ENCODE measurements around the gene CECR2.

Gene CECR2

GRCh38 chr22:17438026-17438425 lies 68.8 kb downstream of the CECR2 start:
- H3K27ac ChIP-seq = no peak overlapping the region

GRCh38 chr22:17441326-17441725 lies 72.1 kb downstream of the CECR2 start:
- Histone ChIP-seq H3K27ac (no peak overlapping the region), H3K36me3 (no peaks in the 10 kb centered on the region), H3K9me3 (no peaks in the 10 kb centered on the region), H3K4me3 (no peak overlapping the region), H3K4me1 (no peaks in the 10 kb centered on the region), H3K27me3 (peaks cover 0 to 9% of the 10 kb centered on the region in 2 donors)
- intact Hi-C loops (cut with DNase I; ENCODE audit: low total_unique reads) = no loop called here
- TF ChIP-seq CTCF (IDR thresholded peaks at IDR 0.05) = no peak
- DNase-seq = no peak

More at GRCh38 chr22:17438026-17438425, 68.8 kb downstream of the CECR2 start:
- intact Hi-C loops (cut with DNase I; ENCODE audit: low total_unique reads) = no loop called here
- H3K9me3 ChIP-seq = no peaks in the 10 kb centered on the region
- peaks cover 0 to 4% of the 10 kb centered on the region in 2 donors for H3K27me3 ChIP-seq
- no peak for TF ChIP-seq CTCF (IDR thresholded peaks at IDR 0.05)
- no peaks in the 10 kb centered on the region for H3K4me1 ChIP-seq
- no peaks in the 10 kb centered on the region for H3K36me3 ChIP-seq
- DNase-seq = no peak
- H3K4me3 ChIP-seq = no peak overlapping the region

GRCh38 chr22:17443405-17444203 lies 74.3 kb downstream of the CECR2 start:
- DNase-seq = no peak
- Histone ChIP-seq H3K4me1 (no peaks in the 10 kb centered on the region), H3K27me3 (peaks cover 0 to 9% of the 10 kb centered on the region in 2 donors), H3K9me3 (no peaks in the 10 kb centered on the region), H3K27ac (no peak overlapping the region), H3K4me3 (no peak overlapping the region), H3K36me3 (no peaks in the 10 kb centered on the region)
- intact Hi-C loops (cut with DNase I; ENCODE audit: low total_unique reads) = no loop called here
- TF ChIP-seq CTCF (IDR thresholded peaks at IDR 0.05) = no peak

- Histone ChIP-seq H3K4me3 (no peak overlapping the region), H3K27ac (no peak overlapping the region), H3K27me3 (peaks cover 0 to 9% of the 10 kb centered on the region in 2 donors), H3K36me3 (no peaks in the 10 kb centered on the region), H3K4me1 (no peaks in the 10 kb centered on the region), H3K9me3 (no peaks in the 10 kb centered on the region)
- DNase-seq = no peak
- no peak for TF ChIP-seq CTCF (IDR thresholded peaks at IDR 0.05)
- intact Hi-C loops (cut with DNase I; ENCODE audit: low total_unique reads) = no loop called here
These were observed 74.9 kb downstream of the CECR2 start for GRCh38 chr22:17444204-17444504.

GRCh38 chr22:17446698-17447097 lies 77.4 kb downstream of the CECR2 start:
- no peaks in the 10 kb centered on the region for H3K9me3 ChIP-seq
- H3K27me3 ChIP-seq = peaks cover 0 to 9% of the 10 kb centered on the region in 2 donors
- H3K4me1 ChIP-seq = no peaks in the 10 kb centered on the region
- TF ChIP-seq CTCF (IDR thresholded peaks at IDR 0.05) = no peak
- intact Hi-C loops (cut with DNase I; ENCODE audit: low total_unique reads) = no loop called here
- no peak for DNase-seq
- no peak overlapping the region for H3K4me3 ChIP-seq
- H3K27ac ChIP-seq = no peak overlapping the region
- H3K36me3 ChIP-seq = no peaks in the 10 kb centered on the region

Measured in tibial artery (tissue), 4 donors.